Activated CD4-positive, CD25-positive, alpha-beta regulatory T cell treated with anti-CD3 and anti-CD28 coated beads, Interleukin-2, amount 50 U/mL, for 72 hours (primary cell): Measurements from ENCODE around the gene SRSF7.
"Not testable (repeated sequence)": the region's sequence is repeated elsewhere in the genome, so short reads cannot be mapped to it uniquely, and the experiment has no call there.

Source experiments
- DNase-seq: peaks from one replicate; pipeline ENCODE4 v3.0.0; 2021

Gene SRSF7

GRCh38 chr2:38750891-38751595, at the start of gene SRSF7:
Gene SRSF7 (minus strand): TSS chr2:38751361. CDS start chr2:38751256, 105 bp downstream.
- DNase-seq, result peak; percentile 97

GRCh38 chr2:38797953-38798352, 46.8 kb upstream of the SRSF7 start:
- DNase-seq, result no peak

GRCh38 chr2:38797250-38797676, 46.1 kb upstream of the SRSF7 start:
- DNase-seq, result no peak

- not testable (repeated sequence) for DNase-seq
These were observed 43.9 kb upstream of the SRSF7 start for GRCh38 chr2:38795016-38795415.

GRCh38 chr2:38794235-38794946, 43.2 kb upstream of the SRSF7 start:
- no peak for DNase-seq

GRCh38 chr2:38793511-38793910, 42.4 kb upstream of the SRSF7 start:
- DNase-seq, result no peak

GRCh38 chr2:38792751-38793150, 41.6 kb upstream of the SRSF7 start:
- DNase-seq, result no peak

GRCh38 chr2:38792321-38792720, 41.2 kb upstream of the SRSF7 start:
- not testable (repeated sequence) for DNase-seq

GRCh38 chr2:38791744-38792143, 40.6 kb upstream of the SRSF7 start:
- no peak for DNase-seq

GRCh38 chr2:38789691-38790090, 38.5 kb upstream of the SRSF7 start:
- DNase-seq, result no peak

GRCh38 chr2:38788306-38788705, 37.1 kb upstream of the SRSF7 start:
- no peak for DNase-seq

GRCh38 chr2:38783586-38783985, 32.4 kb upstream of the SRSF7 start:
- DNase-seq, result no peak

GRCh38 chr2:38778687-38779082, 27.5 kb upstream of the SRSF7 start:
- DNase-seq, result no peak

GRCh38 chr2:38776531-38776930, 25.4 kb upstream of the SRSF7 start:
- no peak for DNase-seq

GRCh38 chr2:38775921-38776225, 24.7 kb upstream of the SRSF7 start:
- DNase-seq, result no peak

- no peak for DNase-seq
These were observed 24.1 kb upstream of the SRSF7 start for GRCh38 chr2:38775097-38775920.

- DNase-seq, result no peak
These were observed 20.5 kb upstream of the SRSF7 start for GRCh38 chr2:38771632-38772031.

GRCh38 chr2:38765551-38765950, 14.4 kb upstream of the SRSF7 start:
- no peak for DNase-seq

- DNase-seq, result no peak
These were observed 14.0 kb upstream of the SRSF7 start for GRCh38 chr2:38765149-38765548.

- no peak for DNase-seq
These were observed 12.6 kb upstream of the SRSF7 start for GRCh38 chr2:38763728-38764127.

- no peak for DNase-seq
These were observed 12.1 kb upstream of the SRSF7 start for GRCh38 chr2:38763228-38763627.

- not testable (repeated sequence) for DNase-seq
These were observed 4.7 kb upstream of the SRSF7 start for GRCh38 chr2:38755891-38756290.

- DNase-seq, result no peak
These were observed 3.3 kb upstream of the SRSF7 start for GRCh38 chr2:38754506-38754905.

GRCh38 chr2:38754049-38754448, 2.9 kb upstream of the SRSF7 start:
- DNase-seq, result no peak
